Upper lobe of left lung (tissue), 6 donors: ENCODE data around the gene NR3C1. TPM values are rescaled to one million over a fixed set of nuclear protein-coding genes. Genes with fewer than 3 reads are reported as not detected.

Source experiments
- ATAC-seq, 2 donors: fragments of 200-7000 bp; cut with Tn5 transposase; one replicate each; pipeline ENCODE4 v1.9.1; 2022; ENCODE audit warnings: mild to moderate bottlenecking in 2 of 2, moderate library complexity in 2 of 2; ENCODE audit not compliant: low FRiP score in 2 of 2
- DNase-seq, 2 donors: peaks; one replicate each; pipeline ENCODE4 v3.0.0-alpha.2; 2019 to 2020
- H3K27ac ChIP-seq, 4 donors: fragments of 200-600 bp; sonication (generic); one replicate each; pipeline ENCODE4 v1.5.1; 2016 to 2019
- H3K27me3 ChIP-seq, 4 donors: fragments of 200-600 bp; sonication (generic); one replicate each; pipeline ENCODE4 v1.5.1; 2017 to 2019
- H3K36me3 ChIP-seq, 4 donors: fragments of 200-600 bp; sonication (generic); one replicate each; pipeline ENCODE4 v1.5.1; 2016 to 2019
- H3K4me1 ChIP-seq, 4 donors: fragments of 200-600 bp; sonication (generic); one replicate each; pipeline ENCODE4 v1.5.1; 2018 to 2019
- H3K4me3 ChIP-seq, 4 donors: fragments of 200-600 bp; sonication (generic); one replicate each; pipeline ENCODE4 v1.5.1; 2017 to 2019; ENCODE audit warnings: mild to moderate bottlenecking in 2 of 4, moderate library complexity in 1 of 4
- H3K9me3 ChIP-seq, 4 donors: fragments of 200-600 bp; sonication (generic); one replicate each; pipeline ENCODE4 v1.5.1; 2018 to 2019
- CTCF ChIP-seq, 6 experiments: fragments of 450-650 bp in 4 of 6; fragments of 200-600 bp in 2 of 6; sonication (generic) in 2 of 6; IDR thresholded peaks; one replicate each; pipeline ENCODE4 v1.5.1; 2016 to 2019; ENCODE audit warnings: antibody characterized with exemption in 6 of 6
- EP300 ChIP-seq, 4 donors: sonication (generic); formaldehyde crosslinking; IDR thresholded peaks; one replicate each; pipeline ENCODE4 v1.5.1; 2017; ENCODE audit warnings: antibody characterized with exemption in 4 of 4, control low read depth in 2 of 4
- POLR2A ChIP-seq, 4 donors: fragments of 450-650 bp; IDR thresholded peaks; one replicate each; pipeline ENCODE4 v1.5.1; 2016 to 2017; ENCODE audit warnings: antibody characterized with exemption in 4 of 4, mild to moderate bottlenecking in 2 of 4
- POLR2AphosphoS5 ChIP-seq, 2 donors: sonication (generic); formaldehyde crosslinking; IDR thresholded peaks; one replicate each; pipeline ENCODE4 v1.5.1; 2017; ENCODE audit warnings: antibody characterized with exemption in 2 of 2
- WGBS, 2 donors: methylation state at CpG; one replicate each; pipeline ENCODE4 v1.1.5; 2017 to 2018; 5-methylcytosine and 5-hydroxymethylcytosine counted together
- total RNA-seq, 6 donors: library from RNA; depleted of rRNA in 4 of 6; stranded (reverse); fragments of >200 nt in 4 of 6; gene quantifications; one replicate each; pipeline versions ENCODE4 v1.1.0 to v1.2.1, GENCODE V29; 2016 to 2021
- donor health status: DM: no; HTN: no; CAD: no; lungs with moderate emphysema.
- donor health status: DM: no; HTN: yes; CAD: no; lungs with severe emphysema.

Gene NR3C1
- total RNA-seq, 6 donors from 2014 or later = 44.5 to 101 (median 72.7) TPM

- Histone ChIP-seq H3K27ac (no peak overlapping the region), H3K4me3 (no peak overlapping the region), H3K9me3 (no peaks in the 10 kb centered on the region), H3K4me1 (peaks cover 0 to 3% (median 0%) of the 10 kb centered on the region in 4 donors), H3K27me3 (no peaks in the 10 kb centered on the region), H3K36me3 (peaks cover 4 to 44% (median 17%) of the 10 kb centered on the region in 4 donors)
- no peak for DNase-seq
- ATAC-seq = no peak
- TF ChIP-seq POLR2AphosphoS5 (IDR thresholded peaks at IDR 0.05) = no peak
- TF ChIP-seq CTCF (IDR thresholded peaks at IDR 0.05) = no peak
- TF ChIP-seq POLR2A (IDR thresholded peaks at IDR 0.05) = no peak
- no peak for TF ChIP-seq EP300 (IDR thresholded peaks at IDR 0.05)
These were observed 101.0 kb downstream of the NR3C1 start for GRCh38 chr5:143302341-143303045.

GRCh38 chr5:143297756-143298155, 105.7 kb downstream of the NR3C1 start:
- ATAC-seq (no peak), DNase-seq (no peak)
- Histone ChIP-seq H3K27ac (no peak overlapping the region), H3K27me3 (no peaks in the 10 kb centered on the region), H3K9me3 (no peaks in the 10 kb centered on the region), H3K4me3 (no peak overlapping the region), H3K36me3 (peaks cover 13 to 78% (median 30%) of the 10 kb centered on the region in 4 donors), H3K4me1 (peaks cover 0 to 3% (median 0%) of the 10 kb centered on the region in 4 donors)
- no peak for TF ChIP-seq EP300 (IDR thresholded peaks at IDR 0.05)
- TF ChIP-seq POLR2AphosphoS5 (IDR thresholded peaks at IDR 0.05) = no peak
- 53 to 73% methylated on average over 3 of the region's 3 CpGs for WGBS, 2 donors

GRCh38 chr5:143290125-143290524, 113.4 kb downstream of the NR3C1 start:
- Histone ChIP-seq H3K36me3 (peaks cover under 1 to 57% (median 16%) of the 10 kb centered on the region in 4 donors), H3K9me3 (no peaks in the 10 kb centered on the region), H3K4me3 (no peak overlapping the region), H3K27ac (no peak overlapping the region), H3K4me1 (peaks cover 0 to 8% (median 2%) of the 10 kb centered on the region in 4 donors), H3K27me3 (no peaks in the 10 kb centered on the region)
- TF ChIP-seq CTCF (IDR thresholded peaks at IDR 0.05) = no peak
- no peak for TF ChIP-seq POLR2AphosphoS5 (IDR thresholded peaks at IDR 0.05)
- TF ChIP-seq POLR2A (IDR thresholded peaks at IDR 0.05) = no peak
- TF ChIP-seq EP300 (IDR thresholded peaks at IDR 0.05) = no peak
- DNase-seq (no peak), ATAC-seq (no peak)
- WGBS, 2 donors = 81 to 90% methylated on average over 2 of the region's 2 CpGs

- peaks cover 0 to 33% (median 4%) of the 10 kb centered on the region in 4 donors for H3K36me3 ChIP-seq
- no peak for DNase-seq
- H3K9me3 ChIP-seq = no peaks in the 10 kb centered on the region
- 85 to 87% methylated on average over 3 of the region's 3 CpGs for WGBS, 2 donors
- no peaks in the 10 kb centered on the region for H3K27me3 ChIP-seq
- H3K4me1 ChIP-seq = peaks cover 0 to 14% (median 4%) of the 10 kb centered on the region in 4 donors
- ATAC-seq = no peak
- TF ChIP-seq CTCF (IDR thresholded peaks at IDR 0.05) = no peak
- TF ChIP-seq POLR2A (IDR thresholded peaks at IDR 0.05) = no peak
- TF ChIP-seq EP300 (IDR thresholded peaks at IDR 0.05) = no peak
- no peak for TF ChIP-seq POLR2AphosphoS5 (IDR thresholded peaks at IDR 0.05)
- no peak overlapping the region for H3K4me3 ChIP-seq
- H3K27ac ChIP-seq = no peak overlapping the region
These were observed 119.0 kb downstream of the NR3C1 start for GRCh38 chr5:143284521-143284920.

GRCh38 chr5:143284002-143284401, 119.5 kb downstream of the NR3C1 start:
- Histone ChIP-seq H3K27ac (no peak overlapping the region), H3K4me3 (no peak overlapping the region), H3K4me1 (peaks cover 0 to 14% (median 5%) of the 10 kb centered on the region in 4 donors), H3K36me3 (peaks cover 0 to 34% (median 4%) of the 10 kb centered on the region in 4 donors), H3K9me3 (no peaks in the 10 kb centered on the region), H3K27me3 (no peaks in the 10 kb centered on the region)
- TF ChIP-seq POLR2A (IDR thresholded peaks at IDR 0.05) = no peak
- no peak for DNase-seq
- ATAC-seq = no peak
- 97% methylated on average over 4 of the region's 4 CpGs for WGBS, 2 donors

- Histone ChIP-seq H3K9me3 (no peaks in the 10 kb centered on the region), H3K27me3 (no peaks in the 10 kb centered on the region), H3K4me3 (no peak overlapping the region), H3K36me3 (peaks cover 0 to 33% (median 5%) of the 10 kb centered on the region in 4 donors), H3K4me1 (peaks cover 0 to 11% (median 5%) of the 10 kb centered on the region in 4 donors), H3K27ac (no peak overlapping the region)
- no peak for DNase-seq
- TF ChIP-seq EP300 (IDR thresholded peaks at IDR 0.05) (no peak), POLR2AphosphoS5 (IDR thresholded peaks at IDR 0.05) (no peak), CTCF (IDR thresholded peaks at IDR 0.05) (no peak), POLR2A (IDR thresholded peaks at IDR 0.05) (no peak)
- WGBS, 2 donors = 79 to 82% methylated on average over 3 of the region's 3 CpGs
- no peak for ATAC-seq
These were observed 122.3 kb downstream of the NR3C1 start for GRCh38 chr5:143281226-143281625.
